HepG2 (cell line): ENCODE measurements around the gene MRPS7. TPM values are rescaled to one million over a fixed set of nuclear protein-coding genes. Genes with fewer than 3 reads are reported as not detected.

ENCODE experiments used
- ATF6 ChIP-seq: sonication (generic); formaldehyde crosslinking; conservative IDR thresholded peaks from 2 replicates; pipeline ENCODE4 v1.4.0; 2020; ENCODE audit warnings: missing genetic modification reagents
- CCDC6 ChIP-seq: sonication (generic); formaldehyde crosslinking; IDR thresholded peaks from 2 replicates; pipeline ENCODE4 v1.8.1; 2022; ENCODE audit warnings: mild to moderate bottlenecking, missing genetic modification reagents, moderate library complexity
- MIXL1 ChIP-seq: IDR thresholded peaks from 2 replicates; pipeline ENCODE4 v1.6.1; 2016
- MLLT10 ChIP-seq: sonication (generic); formaldehyde crosslinking; IDR thresholded peaks from 2 replicates; pipeline ENCODE4 v1.4.0; 2020; ENCODE audit warnings: missing genetic modification reagents
- MTA3 ChIP-seq: sonication (generic); formaldehyde crosslinking; IDR thresholded peaks from 2 replicates; pipeline ENCODE4 v1.4.0; 2020; ENCODE audit warnings: missing genetic modification reagents
- NONO ChIP-seq, 2 experiments: fragments of 450-650 bp in 1 of 2; sonication (generic) in 1 of 2; formaldehyde crosslinking in 1 of 2; IDR thresholded peaks in 1 of 2; conservative IDR thresholded peaks in 1 of 2; 2 replicates each; pipeline versions ENCODE4 v1.6.1 to v1.8.0; 2017 to 2022; ENCODE audit warnings: mild to moderate bottlenecking in 1 of 2, missing genetic modification reagents in 1 of 2, moderate library complexity in 1 of 2
- NR1H2 ChIP-seq: sonication (generic); formaldehyde crosslinking; IDR thresholded peaks from 2 replicates; pipeline ENCODE4 v1.8.1; 2022; ENCODE audit warnings: low read depth, missing genetic modification reagents, borderline replicate concordance
- PHF20 ChIP-seq: sonication (generic); formaldehyde crosslinking; IDR thresholded peaks from 2 replicates; pipeline ENCODE4 v1.5.0; 2020; ENCODE audit warnings: mild to moderate bottlenecking, missing genetic modification reagents
- PRPF4 ChIP-seq: fragments of 200-400 bp; formaldehyde crosslinking; IDR thresholded peaks from 2 replicates; pipeline ENCODE4 v1.6.1; 2016; ENCODE audit warnings: low read length, low read depth; ENCODE audit not compliant: poor library complexity, severe bottlenecking
- ZBTB21 ChIP-seq: sonication (generic); formaldehyde crosslinking; IDR thresholded peaks from 2 replicates; pipeline ENCODE4 v1.4.0; 2020; ENCODE audit warnings: missing genetic modification reagents
- ZBTB38 ChIP-seq: sonication (generic); formaldehyde crosslinking; IDR thresholded peaks from 2 replicates; pipeline ENCODE4 v1.5.1; 2020; ENCODE audit warnings: mild to moderate bottlenecking, missing genetic modification reagents
- ZMAT3 ChIP-seq: sonication (generic); formaldehyde crosslinking; conservative IDR thresholded peaks from 2 replicates; pipeline ENCODE4 v1.7.0; 2021; ENCODE audit warnings: missing genetic modification reagents
- ZNF383 ChIP-seq: sonication (generic); formaldehyde crosslinking; IDR thresholded peaks from 2 replicates; pipeline ENCODE4 v1.4.0; 2020; ENCODE audit warnings: missing genetic modification reagents, mild to moderate bottlenecking, borderline replicate concordance
- ZNF512B ChIP-seq: sonication (generic); formaldehyde crosslinking; IDR thresholded peaks from 2 replicates; pipeline ENCODE4 v1.5.1; 2020; ENCODE audit warnings: missing genetic modification reagents, mild to moderate bottlenecking, borderline replicate concordance
- ZNF567 ChIP-seq: sonication (generic); formaldehyde crosslinking; IDR thresholded peaks from 2 replicates; pipeline ENCODE4 v1.8.1; 2023; ENCODE audit warnings: mild to moderate bottlenecking, missing genetic modification reagents, borderline replicate concordance
- polyA plus RNA-seq, 8 experiments: library from polyadenylated mRNA; depleted of rRNA in 3 of 8; stranded (reverse) in 7 of 8; unstranded in 1 of 8; fragments of >200 nt; fragmentation: Illumina TruSeq in 4 of 8; extraction: Trizol in 4 of 8; gene quantifications; 2 replicates each; pipeline versions ENCODE4 v1.2.1 to v1.2.3, GENCODE V29; 2011 to 2016; ENCODE audit warnings: low read depth in 4 of 8, missing spikeins in 1 of 8, mixed read lengths in 1 of 8; ENCODE audit not compliant: insufficient read depth in 1 of 8
- total RNA-seq, 5 experiments: library from RNA; depleted of rRNA; stranded (reverse); fragments of >200 nt; fragmentation: Illumina TruSeq; extraction: Trizol; gene quantifications; 2 replicates each; pipeline ENCODE4 v1.2.3, GENCODE V29; 2016; ENCODE audit warnings: low read depth in 1 of 5
- TF ChIP-seq, protein P1 (sequence below): sonication (generic); formaldehyde crosslinking; IDR thresholded peaks from 2 replicates; pipeline ENCODE4 v1.5.0; 2020; ENCODE audit warnings: mild to moderate bottlenecking, missing genetic modification reagents
- TF ChIP-seq, protein P2 (sequence below): sonication (generic); formaldehyde crosslinking; IDR thresholded peaks from 2 replicates; pipeline ENCODE4 v1.8.1; 2023; ENCODE audit warnings: mild to moderate bottlenecking, inconsistent platforms, moderate library complexity, missing genetic modification reagents, borderline replicate concordance
- TF ChIP-seq, protein P3 (sequence below): sonication (generic); formaldehyde crosslinking; IDR thresholded peaks from 2 replicates; pipeline ENCODE4 v1.8.0; 2022; ENCODE audit warnings: missing genetic modification reagents, mild to moderate bottlenecking, inconsistent platforms, borderline replicate concordance

MRPS7 gene
- total and polyA plus RNA-seq, 2 of the 13 experiments (the other 11 are each of a cell fraction or from before 2014, with no cell fraction given) = 97.0 to 162 TPM

- 0 out of 2 replicates have a peak, but pooled peaks have one; percentile 60 for TF ChIP-seq ZNF567 (CRISPR knock-in tag)
- TF ChIP-seq MLLT10 (CRISPR knock-in tag) = no peak
- TF ChIP-seq, protein P1, sequence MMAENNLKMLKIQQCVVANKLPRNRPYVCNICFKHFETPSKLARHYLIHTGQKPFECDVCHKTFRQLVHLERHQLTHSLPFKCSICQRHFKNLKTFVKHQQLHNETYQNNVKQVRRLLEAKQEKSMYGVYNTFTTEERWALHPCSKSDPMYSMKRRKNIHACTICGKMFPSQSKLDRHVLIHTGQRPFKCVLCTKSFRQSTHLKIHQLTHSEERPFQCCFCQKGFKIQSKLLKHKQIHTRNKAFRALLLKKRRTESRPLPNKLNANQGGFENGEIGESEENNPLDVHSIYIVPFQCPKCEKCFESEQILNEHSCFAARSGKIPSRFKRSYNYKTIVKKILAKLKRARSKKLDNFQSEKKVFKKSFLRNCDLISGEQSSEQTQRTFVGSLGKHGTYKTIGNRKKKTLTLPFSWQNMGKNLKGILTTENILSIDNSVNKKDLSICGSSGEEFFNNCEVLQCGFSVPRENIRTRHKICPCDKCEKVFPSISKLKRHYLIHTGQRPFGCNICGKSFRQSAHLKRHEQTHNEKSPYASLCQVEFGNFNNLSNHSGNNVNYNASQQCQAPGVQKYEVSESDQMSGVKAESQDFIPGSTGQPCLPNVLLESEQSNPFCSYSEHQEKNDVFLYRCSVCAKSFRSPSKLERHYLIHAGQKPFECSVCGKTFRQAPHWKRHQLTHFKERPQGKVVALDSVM (CRISPR knock-in tag) = no peak
- TF ChIP-seq ZBTB21 (CRISPR knock-in tag) = no peak
- TF ChIP-seq ATF6 (CRISPR knock-in tag) = no peak
- TF ChIP-seq, protein P2, sequence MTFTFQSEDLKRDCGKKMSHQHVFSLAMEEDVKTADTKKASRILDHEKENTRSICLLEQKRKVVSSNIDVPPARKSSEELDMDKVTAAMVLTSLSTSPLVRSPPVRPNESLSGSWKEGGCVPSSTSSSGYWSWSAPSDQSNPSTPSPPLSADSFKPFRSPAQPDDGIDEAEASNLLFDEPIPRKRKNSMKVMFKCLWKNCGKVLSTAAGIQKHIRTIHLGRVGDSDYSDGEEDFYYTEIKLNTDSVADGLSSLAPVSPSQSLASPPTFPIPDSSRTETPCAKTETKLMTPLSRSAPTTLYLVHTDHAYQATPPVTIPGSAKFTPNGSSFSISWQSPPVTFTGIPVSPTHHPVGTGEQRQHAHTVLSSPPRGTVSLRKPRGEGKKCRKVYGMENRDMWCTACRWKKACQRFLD = 0 out of 2 replicates have a peak, but pooled peaks have one; percentile 10
- TF ChIP-seq, protein P3, sequence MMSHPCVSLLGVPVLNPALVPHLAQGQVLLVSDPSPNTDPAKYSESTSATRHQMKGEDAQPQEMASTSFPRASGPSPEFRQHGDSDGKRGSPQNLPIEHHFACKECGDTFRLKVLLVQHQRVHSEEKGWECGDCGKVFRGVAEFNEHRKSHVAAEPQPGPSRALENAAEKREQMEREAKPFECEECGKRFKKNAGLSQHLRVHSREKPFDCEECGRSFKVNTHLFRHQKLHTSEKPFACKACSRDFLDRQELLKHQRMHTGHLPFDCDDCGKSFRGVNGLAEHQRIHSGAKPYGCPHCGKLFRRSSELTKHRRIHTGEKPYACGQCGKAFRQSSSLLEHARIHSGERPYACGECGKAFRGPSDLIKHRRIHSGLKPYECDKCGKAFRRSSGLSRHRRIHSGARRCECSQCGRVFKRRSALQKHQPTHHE (CRISPR knock-in tag) = 0 out of 2 replicates have a peak, but pooled peaks have one; percentile 5
- TF ChIP-seq ZNF383 (CRISPR knock-in tag) = no peak
- TF ChIP-seq MTA3 (CRISPR knock-in tag) = no peak
- TF ChIP-seq ZNF512B (CRISPR knock-in tag) = 0 out of 2 replicates have a peak, but pooled peaks have one; percentile 17
- peak; percentile 56 for TF ChIP-seq ZMAT3 (CRISPR knock-in tag)
- TF ChIP-seq PRPF4 = peak; percentile 33
- TF ChIP-seq NR1H2 (CRISPR knock-in tag) = no peak
- no peak for TF ChIP-seq NONO (IDR thresholded peaks at IDR 0.05)
- TF ChIP-seq NONO (CRISPR knock-in tag; conservative IDR thresholded peaks at IDR 0.05) = peak; percentile 11; the same call in 1 of the 2 replicates
- TF ChIP-seq ZBTB38 = peak; percentile 95
- TF ChIP-seq MIXL1 = 0 out of 2 replicates have a peak, but pooled peaks have one; percentile 2
- peak; percentile 9; the same call in 1 of the 2 replicates for TF ChIP-seq CCDC6
- TF ChIP-seq PHF20 (CRISPR knock-in tag) = peak; percentile 4; the same call in 1 of the 2 replicates
Measured at GRCh38 chr17:75307957-75308731, 46.5 kb downstream of the MRPS7 start (continued).
